HTERT RPE-1 (cell line): ENCODE data around the gene GPC5.
"Not testable (repeated sequence)": the region's sequence is repeated elsewhere in the genome, so short reads cannot be mapped to it uniquely, and the experiment has no call there.

Source experiments
- in situ Hi-C: fragments of 300-500 bp; cut with MboI; formaldehyde crosslinking; loops from 4 replicates; pipeline ENCODE4 v1.14.3; 2020; ENCODE audit warnings: low sequenced_read_pairs

Gene GPC5

DNA sequence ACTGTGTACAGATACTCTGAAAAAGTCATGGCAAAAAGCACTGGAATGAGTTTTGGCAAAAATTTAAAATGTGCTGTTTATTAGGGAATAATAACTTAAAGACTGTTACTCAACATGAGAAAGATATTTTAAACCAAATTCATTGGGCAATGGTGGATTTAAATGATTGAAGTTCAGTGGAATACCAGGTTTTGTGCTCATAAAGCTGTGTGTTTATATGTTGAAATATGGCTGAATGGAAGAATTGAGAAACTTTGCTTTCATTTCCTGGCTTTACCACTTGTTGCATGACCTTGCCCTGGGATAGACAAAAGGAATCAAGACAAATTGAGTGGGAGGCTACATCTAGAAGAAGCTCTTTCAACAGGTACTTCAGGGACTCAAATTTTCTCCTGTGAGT lies 246.4 kb downstream of the GPC5 start:
- in situ Hi-C loops, result no loop called here

DNA sequence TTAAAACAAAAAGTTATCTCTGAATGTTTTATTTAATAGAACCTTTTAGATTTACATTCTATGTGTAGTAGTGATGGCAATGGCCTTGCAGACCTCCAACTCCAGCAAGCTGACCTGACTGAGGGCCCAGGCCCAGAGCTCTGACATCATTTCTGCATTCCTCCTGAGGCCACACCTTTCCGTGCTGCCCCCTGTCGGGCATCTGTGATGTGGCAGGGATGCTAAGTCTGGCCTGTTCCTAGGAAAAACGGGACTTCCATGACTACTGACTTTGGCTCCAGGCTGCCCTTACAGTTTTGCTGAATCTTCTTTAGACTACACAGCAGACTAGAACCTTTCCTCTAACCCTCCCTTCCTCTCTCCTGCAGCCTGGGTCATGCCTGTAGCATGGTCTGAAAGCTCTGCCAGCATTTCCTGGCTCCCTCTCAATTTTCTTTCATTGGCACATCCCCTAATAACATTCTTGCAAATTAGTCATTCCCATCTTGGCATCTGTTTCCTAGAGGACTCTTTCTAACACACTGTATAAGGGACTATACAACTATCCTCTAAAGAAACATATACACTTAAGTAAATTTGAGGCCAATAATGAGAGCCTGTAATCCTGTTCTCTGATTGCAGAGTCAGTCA lies 249.1 kb downstream of the GPC5 start:
- in situ Hi-C loops, result no loop called here

- in situ Hi-C loops, result no loop called here
Observed at GRCh38 chr13:91648012-91648411, 249.6 kb downstream of the GPC5 start.

- in situ Hi-C loops, result no loop called here
Observed at GRCh38 chr13:91649456-91649855, 251.0 kb downstream of the GPC5 start.

GRCh38 chr13:91652404-91653301 lies 254.2 kb downstream of the GPC5 start:
- in situ Hi-C loops, result no loop called here

GRCh38 chr13:91655731-91656130 lies 257.3 kb downstream of the GPC5 start:
- in situ Hi-C loops, result no loop called here

DNA sequence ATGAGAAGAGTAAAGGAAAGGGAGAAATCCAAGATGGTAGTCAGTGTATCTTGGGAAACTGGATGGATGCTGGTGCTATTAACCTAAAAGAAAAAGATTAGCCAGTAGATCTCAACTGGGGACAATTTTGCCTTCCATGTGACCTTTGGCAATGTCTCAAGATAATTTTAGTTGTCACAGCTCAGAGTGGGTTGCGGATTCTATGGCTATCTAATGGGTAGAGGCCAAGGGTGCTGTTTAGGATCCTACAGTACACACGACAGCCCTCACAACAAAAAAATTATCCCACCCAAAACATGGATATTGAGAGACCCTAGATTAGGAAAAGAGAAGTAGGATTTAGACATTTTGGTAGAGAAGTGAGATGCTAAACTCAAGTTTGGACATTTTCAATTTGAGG lies 258.9 kb downstream of the GPC5 start:
- in situ Hi-C loops, result no loop called here

DNA sequence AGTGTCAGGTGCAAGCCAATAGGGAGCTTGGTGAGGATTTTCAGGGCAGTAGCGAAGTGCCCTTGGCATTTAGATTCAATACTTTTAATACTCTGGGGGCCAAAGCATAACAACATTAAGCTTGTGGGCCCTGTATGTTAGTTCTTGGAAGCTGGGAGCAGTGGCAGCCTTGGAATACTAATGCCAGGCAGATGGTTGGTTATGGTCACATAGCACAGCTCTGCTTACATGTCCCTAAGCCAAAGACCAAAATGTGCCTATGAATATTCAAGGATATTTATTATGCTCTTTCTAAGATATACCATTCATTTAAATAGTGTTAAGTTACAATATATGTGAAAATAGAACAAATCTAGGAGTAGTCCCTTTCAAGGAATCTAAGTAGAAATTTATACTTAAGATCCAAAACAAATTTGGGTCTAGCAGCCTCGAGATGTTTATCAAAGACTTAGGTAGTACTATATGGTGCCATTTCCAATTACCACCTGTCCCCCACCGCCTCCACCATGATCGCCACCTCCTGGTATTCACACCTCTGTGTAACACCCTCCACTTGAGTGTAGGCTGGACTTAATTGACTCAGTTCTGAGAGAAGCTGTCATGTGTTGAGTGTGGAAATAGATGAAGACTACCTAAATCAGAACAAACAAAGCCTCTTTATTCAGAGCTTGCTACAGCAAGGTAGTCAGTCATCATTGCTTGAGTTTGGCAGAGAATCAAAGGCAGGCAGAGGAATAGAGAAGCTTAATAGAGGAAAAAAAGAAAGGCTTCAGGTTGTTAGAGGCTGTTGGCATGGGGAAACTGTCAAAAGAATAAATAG lies 261.0 kb downstream of the GPC5 start:
- in situ Hi-C loops, result no loop called here

- in situ Hi-C loops, result no loop called here
Observed at GRCh38 chr13:91660076-91660415, 261.6 kb downstream of the GPC5 start.

DNA sequence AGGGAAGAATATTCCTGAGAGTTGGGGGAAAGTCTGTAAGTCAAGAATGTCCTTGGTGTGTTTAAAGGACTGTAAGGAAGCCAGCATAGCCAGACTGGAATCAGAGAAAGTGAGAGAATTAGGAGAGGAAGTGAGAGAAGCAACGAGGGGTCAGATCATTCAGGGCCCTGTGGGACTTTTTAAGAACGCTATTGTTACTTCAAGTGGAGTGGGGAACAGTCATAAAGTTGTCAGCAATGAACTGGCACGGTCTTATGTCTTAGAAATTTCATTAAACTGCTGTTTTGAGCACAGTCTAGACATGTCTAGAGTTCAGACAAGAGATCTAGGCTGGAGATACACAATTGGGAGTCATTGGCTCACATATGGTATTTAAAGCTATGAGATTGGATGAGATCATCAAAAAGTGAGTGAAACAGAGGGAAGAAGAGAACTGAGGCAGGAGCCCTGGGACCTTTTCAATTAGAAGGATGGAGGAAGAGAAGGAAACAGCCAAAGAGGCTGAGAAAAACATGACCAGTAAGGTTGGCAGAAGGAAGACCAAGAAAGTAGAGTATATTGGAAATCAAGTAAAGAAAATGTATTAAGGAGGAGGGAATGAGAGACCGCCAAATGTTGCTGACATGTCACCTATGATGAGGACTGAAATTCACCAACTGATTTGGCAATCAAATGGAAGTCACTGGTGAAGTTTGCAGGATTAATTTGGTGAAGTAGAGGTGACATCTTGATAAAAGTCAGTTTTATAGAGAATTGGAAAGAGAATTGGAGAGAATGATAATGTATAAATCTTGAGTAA lies 263.5 kb downstream of the GPC5 start:
- in situ Hi-C loops, result no loop called here

DNA sequence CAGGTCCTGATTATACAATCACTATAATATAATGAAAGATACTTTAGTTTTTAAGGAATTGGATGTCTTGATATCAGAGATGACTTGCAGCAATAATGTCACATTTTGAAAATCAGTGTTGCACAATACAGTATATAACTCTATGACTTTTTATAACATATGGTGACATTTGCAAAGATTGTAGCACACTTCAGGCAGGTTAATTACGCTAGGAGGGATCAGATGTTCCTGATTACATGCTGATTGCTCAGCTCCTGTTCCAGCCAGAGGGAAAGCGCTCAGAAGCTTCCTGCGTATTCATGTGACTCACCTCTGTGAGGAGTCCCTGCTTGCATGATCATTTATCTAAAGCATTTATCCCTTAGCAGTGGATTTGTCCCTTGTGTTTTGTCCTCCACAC lies 265.6 kb downstream of the GPC5 start:
- in situ Hi-C loops, result no loop called here

GRCh38 chr13:91667486-91667885 lies 269.1 kb downstream of the GPC5 start:
- in situ Hi-C loops, result no loop called here

GRCh38 chr13:91668866-91669495 lies 270.6 kb downstream of the GPC5 start:
- in situ Hi-C loops, result no loop called here

DNA sequence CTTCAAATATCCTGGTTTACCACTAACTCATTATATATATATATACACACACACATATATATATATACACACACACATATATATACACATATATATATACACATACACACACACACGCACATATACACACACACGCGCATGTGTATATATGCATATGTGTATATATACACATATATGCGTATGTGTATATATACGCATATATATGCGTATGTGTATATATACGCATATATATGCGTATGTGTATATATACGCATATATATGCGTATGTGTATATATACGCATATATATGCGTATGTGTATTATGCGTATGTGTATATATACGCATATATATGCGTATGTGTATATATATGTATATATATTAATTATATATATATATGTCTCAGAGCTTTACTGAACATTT lies 275.9 kb downstream of the GPC5 start:
- in situ Hi-C loops, result not testable (repeated sequence)

DNA sequence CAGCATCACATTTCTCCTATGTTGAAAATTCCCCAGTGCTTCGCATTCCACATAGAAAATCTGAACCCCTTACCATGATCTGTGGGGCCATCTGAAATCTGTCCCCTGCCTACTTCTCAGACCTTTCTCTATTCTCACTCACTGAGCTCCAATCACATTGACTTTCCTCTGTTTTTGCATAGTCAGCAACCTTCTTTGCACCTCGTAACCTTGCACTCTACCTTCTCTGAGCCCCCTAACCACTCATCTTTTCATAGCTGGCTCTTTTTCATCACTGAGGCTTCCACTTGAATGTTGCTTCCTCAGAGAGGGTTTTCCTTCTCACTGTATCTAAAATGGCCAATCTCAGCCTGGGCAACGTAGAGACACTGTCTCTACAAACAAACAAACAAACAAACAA lies 286.3 kb downstream of the GPC5 start:
- in situ Hi-C loops, result no loop called here

DNA sequence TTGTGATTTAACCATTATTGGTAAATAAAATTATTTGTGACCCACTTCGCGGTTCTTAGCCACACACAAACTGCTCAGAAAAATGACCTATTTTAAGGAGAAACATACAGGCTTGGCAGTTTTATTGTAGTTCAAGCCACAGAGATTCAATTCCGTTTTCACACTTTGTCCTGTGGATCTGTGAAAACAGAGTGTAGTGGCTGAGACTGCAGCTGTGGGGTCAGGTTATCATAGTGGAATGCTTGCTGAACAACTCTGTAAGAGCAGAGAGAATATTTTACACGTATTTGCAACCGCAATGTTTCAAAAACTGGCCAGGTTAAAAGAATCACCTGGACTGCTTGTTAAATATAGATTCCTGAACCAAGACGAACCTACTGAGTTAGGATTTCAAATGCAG lies 292.5 kb downstream of the GPC5 start:
- in situ Hi-C loops, result no loop called here

- in situ Hi-C loops, result no loop called here
Observed at GRCh38 chr13:91693466-91693865, 295.0 kb downstream of the GPC5 start.

DNA sequence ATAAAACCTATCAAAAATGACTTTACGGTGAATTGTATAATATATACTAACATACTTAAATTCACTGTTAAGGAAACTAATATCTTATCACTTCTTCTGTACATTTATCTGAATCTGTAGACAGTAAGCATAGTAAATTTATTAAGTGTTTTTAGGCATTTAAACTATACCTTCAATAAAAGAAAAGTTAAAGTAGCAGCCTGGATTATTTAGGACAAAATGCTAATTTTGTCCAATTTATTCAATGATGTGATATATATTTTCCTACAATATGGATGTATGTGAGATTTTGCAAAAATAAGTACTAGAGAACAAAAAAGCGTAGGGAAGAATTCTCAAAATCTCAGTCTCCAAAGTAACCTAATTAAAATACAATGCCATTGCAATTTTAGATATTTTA lies 299.9 kb downstream of the GPC5 start:
- in situ Hi-C loops, result no loop called here

DNA sequence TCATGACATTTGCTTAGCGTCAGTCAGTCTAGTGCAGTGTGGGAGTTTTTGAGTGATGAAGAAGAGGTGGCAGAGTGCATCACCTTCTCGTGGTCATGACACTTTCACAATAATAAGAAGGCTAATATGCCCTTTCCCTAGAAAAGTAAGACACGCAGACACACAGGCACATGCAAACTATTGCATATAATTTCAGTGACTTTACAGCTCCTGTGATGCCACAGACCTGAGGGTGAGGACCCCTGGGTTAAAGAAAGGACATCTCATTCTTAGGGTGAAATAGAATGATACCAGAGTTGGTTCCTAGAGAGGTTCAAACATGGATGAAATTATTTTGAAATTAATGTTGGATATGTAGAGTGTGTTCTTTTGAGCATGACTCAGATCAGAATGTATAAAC lies 300.3 kb downstream of the GPC5 start:
- in situ Hi-C loops, result no loop called here

DNA sequence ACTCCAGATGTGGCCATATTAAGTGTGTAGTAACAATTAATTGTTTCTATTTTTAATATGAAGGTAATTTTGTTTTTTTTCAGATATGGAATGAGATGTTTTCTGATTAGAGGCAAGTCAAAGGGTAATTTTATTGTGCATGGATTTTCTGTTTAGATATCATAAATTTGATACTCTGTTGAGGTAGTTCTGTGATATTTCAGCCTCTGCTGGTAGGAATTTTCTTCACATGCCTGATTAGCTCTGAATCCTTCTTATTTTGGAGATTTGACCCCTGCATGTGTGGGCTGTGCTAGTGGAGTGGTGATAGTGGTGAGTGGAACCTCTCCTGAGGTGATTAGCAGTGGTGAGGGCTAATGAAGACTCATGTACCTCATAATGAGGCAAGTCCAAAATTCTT lies 301.4 kb downstream of the GPC5 start:
- in situ Hi-C loops, result no loop called here
